ENCODE data around the gene FKBP7. TPM values are rescaled to one million over a fixed set of nuclear protein-coding genes. Genes with fewer than 3 reads are reported as not detected.
"Not testable (repeated sequence)": the region's sequence is repeated elsewhere in the genome, so short reads cannot be mapped to it uniquely, and the experiment has no call there.

FKBP7 gene
- total RNA-seq, 1 donor from 2014 or later: 8.8 TPM

GRCh38 chr2:178452870-178453269 lies 25.5 kb downstream of the FKBP7 start:
- no peak for ATAC-seq
- DNase-seq: no peak
- intact Hi-C loops (cut with micrococcal nuclease): no loop called here

- intact Hi-C loops (cut with micrococcal nuclease): no loop called here
- no peak for ATAC-seq
- no peak for DNase-seq
Measured at GRCh38 chr2:178452334-178452733, 26.1 kb downstream of the FKBP7 start.

GRCh38 chr2:178450774-178451525 lies 27.4 kb downstream of the FKBP7 start, which contains the start of the genes PJVK and PRKRA:
Gene PJVK (plus strand): TSS chr2:178451378. CDS start chr2:178453410, 2,032 bp downstream.
Gene PRKRA (minus strand): TSS chr2:178451175. CDS start chr2:178451030, 145 bp downstream.
- intact Hi-C loops (cut with micrococcal nuclease): no loop called here
- ATAC-seq: peak; percentile 98
- peak; percentile 99 for DNase-seq

- no peak for ATAC-seq
- intact Hi-C loops (cut with micrococcal nuclease): no loop called here
- no peak for DNase-seq
Measured at GRCh38 chr2:178450524-178450773, 28.0 kb downstream of the FKBP7 start.

- DNase-seq: no peak
- ATAC-seq: no peak
- intact Hi-C loops (cut with micrococcal nuclease): no loop called here
Measured at GRCh38 chr2:178449700-178450523, 28.5 kb downstream of the FKBP7 start.

GRCh38 chr2:178448968-178449661 lies 29.3 kb downstream of the FKBP7 start:
- no peak for ATAC-seq
- no peak for DNase-seq
- intact Hi-C loops (cut with micrococcal nuclease): no loop called here

- no peak for ATAC-seq
- DNase-seq: no peak
- intact Hi-C loops (cut with micrococcal nuclease): no loop called here
Measured at GRCh38 chr2:178441426-178441825, 37.0 kb downstream of the FKBP7 start.

GRCh38 chr2:178436662-178437061 lies 41.7 kb downstream of the FKBP7 start:
- ATAC-seq (no peak), DNase-seq (no peak)
- intact Hi-C loops (cut with micrococcal nuclease): no loop called here

- ATAC-seq (no peak), DNase-seq (no peak)
- intact Hi-C loops (cut with micrococcal nuclease): no loop called here
Measured at GRCh38 chr2:178429336-178429735, 49.1 kb downstream of the FKBP7 start.

GRCh38 chr2:178428396-178428806 lies 50.0 kb downstream of the FKBP7 start:
- no peak for ATAC-seq
- no peak for DNase-seq
- intact Hi-C loops (cut with micrococcal nuclease): no loop called here

GRCh38 chr2:178427458-178427857 lies 50.9 kb downstream of the FKBP7 start:
- intact Hi-C loops (cut with micrococcal nuclease): no loop called here
- DNase-seq: no peak
- no peak for ATAC-seq

- DNase-seq: no peak
- intact Hi-C loops (cut with micrococcal nuclease): no loop called here
- ATAC-seq: no peak
Measured at GRCh38 chr2:178426388-178426787, 52.0 kb downstream of the FKBP7 start.

GRCh38 chr2:178425255-178425827 lies 53.1 kb downstream of the FKBP7 start:
- intact Hi-C loops (cut with micrococcal nuclease): no loop called here
- DNase-seq (no peak), ATAC-seq (no peak)

GRCh38 chr2:178423746-178424145 lies 54.7 kb downstream of the FKBP7 start:
- intact Hi-C loops (cut with micrococcal nuclease); ATAC-seq; DNase-seq: not testable (repeated sequence)

GRCh38 chr2:178422097-178422496 lies 56.3 kb downstream of the FKBP7 start:
- intact Hi-C loops (cut with micrococcal nuclease): no loop called here
- ATAC-seq (no peak), DNase-seq (no peak)

GRCh38 chr2:178420463-178420999 lies 57.9 kb downstream of the FKBP7 start:
- DNase-seq: no peak

GRCh38 chr2:178419123-178419522 lies 59.3 kb downstream of the FKBP7 start:
- ATAC-seq (no peak), DNase-seq (no peak)
- intact Hi-C loops (cut with micrococcal nuclease): loop anchor here (10.0 kb wide), 1 partner anchor 284 kb away; no protein-coding TSS in a partner anchor

More at GRCh38 chr2:178420463-178420999, 57.9 kb downstream of the FKBP7 start:
- ATAC-seq: no peak
- intact Hi-C loops (cut with micrococcal nuclease): no loop called here

- no peak for ATAC-seq
- intact Hi-C loops (cut with micrococcal nuclease): loop anchor here (10.0 kb wide), 1 partner anchor 284 kb away; no protein-coding TSS in a partner anchor
- no peak for DNase-seq
Measured at GRCh38 chr2:178418426-178418825, 60.0 kb downstream of the FKBP7 start.

- DNase-seq: no peak
- intact Hi-C loops (cut with micrococcal nuclease): loop anchor here (10.0 kb wide), 1 partner anchor 283 kb away; no protein-coding TSS in a partner anchor
- ATAC-seq: no peak
Measured at GRCh38 chr2:178417916-178418315, 60.5 kb downstream of the FKBP7 start.
